ENCODE measurements around the gene GPR161. TPM values are rescaled to one million over a fixed set of nuclear protein-coding genes. Genes with fewer than 3 reads are reported as not detected.
"Not testable (repeated sequence)": the region's sequence is repeated elsewhere in the genome, so short reads cannot be mapped to it uniquely, and the experiment has no call there.

The GPR161 gene
- total RNA-seq (2014; rRNA removed; shearing (Covaris generic)) = 0.29 TPM in 1 of 2 replicates, not detected in the other

- DNase-seq (ENCODE audit: low spot score) = peak; percentile 12
Measured at GRCh38 chr1:168136709-168137514, at the start of gene GPR161. GPR161 (minus strand) TSS chr1:168136930; CDS start chr1:168104850, 32,080 bp downstream.

GRCh38 chr1:168181063-168181720 is 44.5 kb upstream of the GPR161 start:
- DNase-seq (ENCODE audit: low spot score) = not testable (repeated sequence)

GRCh38 chr1:168180148-168180524 is 43.4 kb upstream of the GPR161 start:
- peak; percentile 10 for DNase-seq (ENCODE audit: low spot score)

- no peak for DNase-seq (ENCODE audit: low spot score)
Measured at GRCh38 chr1:168179438-168180147, 42.9 kb upstream of the GPR161 start.

- peak; percentile 96 for DNase-seq (ENCODE audit: low spot score)
Measured at GRCh38 chr1:168178638-168179437, 42.1 kb upstream of the GPR161 start, which contains the start of gene TIPRL. TIPRL (plus strand) TSS chr1:168178962; CDS start chr1:168179078, 116 bp downstream.

- no peak for DNase-seq (ENCODE audit: low spot score)
Measured at GRCh38 chr1:168178227-168178637, 41.5 kb upstream of the GPR161 start.

- DNase-seq (ENCODE audit: low spot score) = no peak
Measured at GRCh38 chr1:168172250-168172915, 35.7 kb upstream of the GPR161 start.

GRCh38 chr1:168170564-168171508 is 34.1 kb upstream of the GPR161 start:
- no peak for DNase-seq (ENCODE audit: low spot score)

GRCh38 chr1:168167806-168168205 is 31.1 kb upstream of the GPR161 start:
- no peak for DNase-seq (ENCODE audit: low spot score)

GRCh38 chr1:168164771-168165170 is 28.0 kb upstream of the GPR161 start:
- no peak for DNase-seq (ENCODE audit: low spot score)

- DNase-seq (ENCODE audit: low spot score) = no peak
Measured at GRCh38 chr1:168163670-168164069, 26.9 kb upstream of the GPR161 start.

GRCh38 chr1:168161459-168161858 is 24.7 kb upstream of the GPR161 start:
- no peak for DNase-seq (ENCODE audit: low spot score)

GRCh38 chr1:168159979-168160378 is 23.2 kb upstream of the GPR161 start:
- DNase-seq (ENCODE audit: low spot score) = no peak

- no peak for DNase-seq (ENCODE audit: low spot score)
Measured at GRCh38 chr1:168159251-168159650, 22.5 kb upstream of the GPR161 start.

- DNase-seq (ENCODE audit: low spot score) = no peak
Measured at GRCh38 chr1:168157638-168158037, 20.9 kb upstream of the GPR161 start.

GRCh38 chr1:168155910-168156309 is 19.2 kb upstream of the GPR161 start:
- no peak for DNase-seq (ENCODE audit: low spot score)

- not testable (repeated sequence) for DNase-seq (ENCODE audit: low spot score)
Measured at GRCh38 chr1:168154707-168155106, 18.0 kb upstream of the GPR161 start.

- no peak for DNase-seq (ENCODE audit: low spot score)
Measured at GRCh38 chr1:168151935-168152334, 15.2 kb upstream of the GPR161 start.

- no peak for DNase-seq (ENCODE audit: low spot score)
Measured at GRCh38 chr1:168150283-168150682, 13.6 kb upstream of the GPR161 start.

GRCh38 chr1:168148916-168149315 is 12.2 kb upstream of the GPR161 start:
- no peak for DNase-seq (ENCODE audit: low spot score)
